T-helper 17 cell (primary cell): Measurements from ENCODE around the gene TANC1. TPM values are rescaled to one million over a fixed set of nuclear protein-coding genes. Genes with fewer than 3 reads are reported as not detected.
A peak's percentile ranks its signal among the peaks of the same experiment; 100 is the strongest.

ENCODE experiments used
- ATAC-seq: fragments of 150-1000 bp; cut with Tn5 transposase; 2 replicates; pipeline ENCODE4 v1.10.0; 2021; ENCODE audit warnings: mild to moderate bottlenecking, moderate library complexity
- DNase-seq, 3 donors: peaks; one replicate each; pipeline versions ENCODE4 v3.0.0 to v3.0.0-alpha.2; 2020 to 2021
- H3K9me3 ChIP-seq: one replicate; pipeline ENCODE4 v1.7.0; 2013; ENCODE audit warnings: low read length, mild to moderate bottlenecking; ENCODE audit not compliant: control insufficient read depth, poor library complexity, severe bottlenecking
- H3K27ac Mint-ChIP-seq: one replicate; pipeline ENCODE4 v1.8.0; 2022; ENCODE audit warnings: mild to moderate bottlenecking, moderate library complexity, mixed read lengths
- H3K27me3 Mint-ChIP-seq: one replicate; pipeline ENCODE4 v1.8.0; 2022; ENCODE audit warnings: mixed read lengths
- H3K36me3 Mint-ChIP-seq: one replicate; pipeline ENCODE4 v1.8.0; 2022; ENCODE audit warnings: low read depth, mixed read lengths
- H3K4me1 Mint-ChIP-seq: one replicate; pipeline ENCODE4 v1.8.0; 2022; ENCODE audit warnings: mild to moderate bottlenecking, mixed read lengths
- H3K4me3 Mint-ChIP-seq: one replicate; pipeline ENCODE4 v1.8.0; 2022; ENCODE audit warnings: mild to moderate bottlenecking, moderate library complexity, mixed read lengths
- total RNA-seq, 4 donors: library from RNA in 2 of 4; stranded (reverse) in 2 of 4; gene quantifications; one replicate each; pipeline ENCODE4 v1.2.3 and lab custom pipeline; 2022 to 2026

The TANC1 gene
- total RNA-seq, 2 donors from 2014 or later = 1.4 to 2.6 TPM

DNA sequence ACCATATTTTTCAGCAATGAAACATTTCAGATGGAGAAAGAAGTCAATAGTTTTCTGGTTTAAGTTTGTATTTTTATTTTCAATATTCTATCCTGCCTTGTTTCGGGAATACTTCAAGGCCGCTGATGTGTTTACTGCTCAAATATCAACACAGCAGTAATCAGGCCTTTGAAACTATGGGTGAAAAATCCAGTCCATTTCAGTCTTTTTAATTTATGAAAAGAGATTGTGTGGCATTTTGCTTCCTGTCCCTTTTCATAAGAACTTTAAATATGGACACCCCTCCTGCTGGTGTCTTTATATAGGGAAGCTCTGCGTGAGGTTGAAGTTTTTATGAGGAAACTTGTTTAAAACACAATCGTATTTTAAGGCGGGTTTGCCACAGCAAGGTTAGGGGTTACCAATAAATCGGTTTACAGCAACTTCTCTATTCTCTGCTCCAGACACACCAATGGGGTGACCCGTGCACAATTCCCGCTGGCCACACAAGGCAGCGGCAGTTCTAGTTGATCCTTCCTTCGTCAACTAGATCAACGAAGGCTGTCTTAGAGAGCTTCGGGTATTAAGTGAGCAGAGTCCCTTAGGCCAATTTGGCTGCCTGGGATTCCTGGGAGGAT, 1.2 kb upstream of the TANC1 start:
- DNase-seq (no peak), ATAC-seq (no peak)
- no peak overlapping the region for H3K4me3 Mint-ChIP-seq
- H3K27me3 Mint-ChIP-seq = peaks cover 18% of the 10 kb centered on the region
- no peaks in the 10 kb centered on the region for H3K9me3 ChIP-seq
- H3K27ac Mint-ChIP-seq = no peak overlapping the region
- peaks cover 2% of the 10 kb centered on the region for H3K36me3 Mint-ChIP-seq
- peaks cover 14% of the 10 kb centered on the region for H3K4me1 Mint-ChIP-seq

DNA sequence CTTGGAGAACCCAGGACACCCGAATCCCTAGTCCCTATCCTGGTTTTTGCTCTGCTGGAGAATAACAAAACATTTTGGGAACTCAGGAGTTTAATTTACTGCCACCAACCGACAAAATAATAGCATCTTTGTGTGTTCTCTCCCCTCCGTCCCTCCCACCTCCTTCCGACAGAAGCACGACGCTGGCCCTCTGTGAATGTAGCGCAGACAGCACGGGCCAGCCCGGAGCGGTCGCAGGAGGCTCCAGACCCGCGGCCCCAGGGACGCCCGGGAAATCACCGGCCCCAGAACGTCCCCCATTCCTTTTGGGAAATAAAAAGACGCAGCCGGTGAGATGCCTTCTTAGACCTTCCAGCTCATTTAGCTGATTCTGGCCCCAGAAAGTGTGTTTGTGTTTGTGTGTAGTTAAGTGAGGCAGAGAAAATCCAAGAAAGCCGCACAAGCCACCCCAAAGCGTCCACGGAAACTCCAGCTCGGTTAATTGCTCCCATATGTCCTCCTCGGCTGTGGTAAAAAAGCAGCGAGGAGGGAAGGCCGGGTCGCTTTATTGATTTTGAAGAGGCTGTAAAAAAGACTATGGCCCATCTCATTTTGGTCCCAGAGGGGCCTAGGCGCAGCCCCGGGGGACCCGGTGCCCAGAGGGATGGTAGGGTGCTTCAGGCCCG, 577 bp upstream of the TANC1 start:
- ATAC-seq (no peak), DNase-seq (no peak)
- H3K9me3 ChIP-seq = no peaks in the 10 kb centered on the region
- Mint-ChIP-seq H3K4me1 (peaks cover 14% of the 10 kb centered on the region), H3K4me3 (peak overlapping the region; percentile 87), H3K27me3 (peaks cover 24% of the 10 kb centered on the region), H3K27ac (no peak overlapping the region), H3K36me3 (peaks cover 2% of the 10 kb centered on the region)

DNA sequence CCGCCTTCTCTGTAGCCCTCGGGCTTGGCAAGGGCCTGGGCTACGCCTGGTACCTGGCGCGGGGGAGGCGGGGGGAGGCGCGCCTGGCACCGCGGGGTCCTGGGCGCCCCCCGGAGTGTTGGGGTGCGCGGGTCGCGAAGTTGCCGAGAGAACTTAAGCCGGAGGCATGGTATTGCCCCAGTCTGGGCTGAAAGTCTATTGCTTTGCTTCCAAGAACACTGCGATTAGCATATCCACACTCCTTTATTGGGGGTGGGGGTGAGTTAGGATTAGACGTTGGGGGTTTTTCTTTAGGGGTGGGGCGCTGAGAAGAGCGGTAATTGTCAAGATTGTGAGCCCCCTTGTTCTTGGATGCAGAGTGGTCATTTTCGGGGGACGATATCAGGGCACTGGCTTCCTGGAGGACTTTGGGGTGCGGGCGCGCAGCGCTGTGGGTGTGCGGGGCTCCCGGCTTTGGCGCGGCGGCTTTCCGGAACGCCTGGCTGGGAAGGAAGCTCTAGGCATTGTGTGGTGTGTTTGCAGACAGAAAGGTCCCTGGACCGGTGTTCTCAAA, 798 bp downstream of the TANC1 start:
- peaks cover 14% of the 10 kb centered on the region for H3K4me1 Mint-ChIP-seq
- no peaks in the 10 kb centered on the region for H3K9me3 ChIP-seq
- ATAC-seq (peak; percentile 16), DNase-seq (no peak)
- H3K27me3 Mint-ChIP-seq = peaks cover 25% of the 10 kb centered on the region
- peaks cover 2% of the 10 kb centered on the region for H3K36me3 Mint-ChIP-seq
- H3K27ac Mint-ChIP-seq = peak overlapping the region; percentile 29
- peak overlapping the region; percentile 90 for H3K4me3 Mint-ChIP-seq

DNA sequence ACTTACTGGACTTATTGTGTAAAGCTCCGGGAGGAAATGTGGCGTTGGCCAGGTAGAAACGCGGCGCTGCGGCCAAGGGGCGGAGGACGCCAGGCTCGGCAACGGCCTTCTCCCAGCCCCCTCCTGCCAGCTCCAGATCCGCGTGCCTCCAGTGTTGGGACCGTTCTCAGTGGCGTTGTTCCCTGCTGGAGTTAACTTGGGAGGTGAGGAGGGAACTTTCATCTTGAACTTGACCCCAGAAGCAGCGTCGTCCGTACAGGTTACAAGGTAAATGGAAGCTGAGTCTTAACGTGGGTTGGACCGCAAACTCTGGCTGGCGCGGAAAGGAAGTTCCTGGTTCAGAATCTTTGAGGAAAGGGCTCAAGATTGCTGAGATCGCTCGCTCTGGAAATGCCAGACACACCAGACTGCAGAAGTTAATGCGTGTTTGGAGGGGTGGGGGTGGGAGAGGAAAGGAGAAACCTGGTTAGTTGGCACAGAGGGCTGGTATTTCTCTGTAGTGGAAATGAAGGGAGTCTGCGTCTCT, 1.3 kb downstream of the TANC1 start:
- no peak for DNase-seq
- H3K9me3 ChIP-seq = no peaks in the 10 kb centered on the region
- ATAC-seq = no peak
- Mint-ChIP-seq H3K4me1 (peaks cover 14% of the 10 kb centered on the region), H3K27me3 (peaks cover 25% of the 10 kb centered on the region), H3K4me3 (peak overlapping the region; percentile 90), H3K27ac (peak overlapping the region; percentile 29), H3K36me3 (peaks cover 2% of the 10 kb centered on the region)

DNA sequence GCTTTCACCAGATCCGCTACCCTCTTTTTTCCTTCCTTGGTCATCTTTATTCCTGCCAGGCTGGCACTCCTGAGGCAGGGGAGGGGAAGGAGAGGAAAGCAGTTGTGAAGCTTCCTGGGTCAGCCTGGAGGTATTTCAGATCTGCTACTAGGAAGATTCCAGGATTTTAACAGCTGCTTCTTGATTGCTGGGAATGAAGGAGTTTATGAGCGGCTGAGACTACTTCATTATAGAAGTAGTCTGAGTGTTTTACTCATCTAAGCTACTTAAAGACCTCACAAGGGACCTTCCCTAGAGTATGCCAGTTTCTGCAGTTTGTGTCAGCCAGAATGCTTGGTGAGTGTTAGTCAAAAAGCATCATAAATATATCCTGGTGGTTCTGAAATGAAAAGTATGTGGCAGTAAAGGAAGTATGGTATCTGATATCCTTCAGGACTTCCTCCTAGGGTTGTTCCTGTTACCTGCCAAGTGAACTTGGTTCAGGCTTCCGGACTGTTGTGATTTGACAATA, 1.9 kb downstream of the TANC1 start:
- peak overlapping the region; percentile 29 for H3K27ac Mint-ChIP-seq
- peak overlapping the region; percentile 90 for H3K4me3 Mint-ChIP-seq
- DNase-seq (no peak), ATAC-seq (no peak)
- no peaks in the 10 kb centered on the region for H3K9me3 ChIP-seq
- peaks cover 25% of the 10 kb centered on the region for H3K27me3 Mint-ChIP-seq
- peaks cover 14% of the 10 kb centered on the region for H3K4me1 Mint-ChIP-seq
- H3K36me3 Mint-ChIP-seq = peaks cover 2% of the 10 kb centered on the region

DNA sequence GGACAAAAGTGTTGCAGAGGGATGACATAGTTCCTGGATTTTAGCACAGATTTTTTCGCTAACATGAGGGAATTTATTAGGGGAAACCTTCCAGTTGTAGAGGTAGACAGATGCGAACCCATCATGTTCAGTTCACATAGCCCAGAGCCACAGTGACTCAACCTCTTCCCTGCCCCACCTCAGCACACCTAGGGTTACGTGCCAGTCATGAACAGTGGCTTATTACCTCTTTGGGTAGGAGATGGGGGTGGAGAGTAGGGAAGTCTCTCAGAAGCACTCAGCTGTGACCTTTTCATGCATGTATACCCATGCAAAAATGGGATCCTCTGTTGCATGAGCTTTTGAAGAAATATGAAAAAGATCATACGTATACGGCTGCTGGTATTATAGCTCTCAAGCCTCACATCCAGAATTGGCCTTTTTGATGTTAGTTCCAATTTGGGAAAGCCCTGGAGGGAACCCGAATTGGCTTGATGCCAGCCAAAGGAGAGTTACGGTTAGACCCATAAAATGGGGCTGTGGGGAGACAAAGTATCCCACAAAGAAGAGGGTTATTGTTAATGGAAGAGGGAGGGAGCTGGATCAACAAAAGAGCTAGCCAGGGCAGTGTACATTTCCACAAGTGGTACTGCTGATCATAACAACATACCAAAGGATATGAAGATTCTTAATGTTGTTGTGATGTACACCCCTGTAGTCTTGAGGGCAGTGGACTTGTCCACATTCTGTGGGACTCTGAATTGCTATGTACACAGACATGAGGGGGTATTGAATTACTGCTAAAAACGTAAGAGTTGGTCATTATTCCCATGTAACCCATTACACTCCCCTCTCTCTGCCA, 4.9 kb downstream of the TANC1 start:
- peaks cover 14% of the 10 kb centered on the region for H3K4me1 Mint-ChIP-seq
- no peak overlapping the region for H3K27ac Mint-ChIP-seq
- H3K9me3 ChIP-seq = no peaks in the 10 kb centered on the region
- no peak for ATAC-seq
- peaks cover 2% of the 10 kb centered on the region for H3K36me3 Mint-ChIP-seq
- H3K4me3 Mint-ChIP-seq = no peak overlapping the region
- DNase-seq = no peak
- H3K27me3 Mint-ChIP-seq = peaks cover 31% of the 10 kb centered on the region

DNA sequence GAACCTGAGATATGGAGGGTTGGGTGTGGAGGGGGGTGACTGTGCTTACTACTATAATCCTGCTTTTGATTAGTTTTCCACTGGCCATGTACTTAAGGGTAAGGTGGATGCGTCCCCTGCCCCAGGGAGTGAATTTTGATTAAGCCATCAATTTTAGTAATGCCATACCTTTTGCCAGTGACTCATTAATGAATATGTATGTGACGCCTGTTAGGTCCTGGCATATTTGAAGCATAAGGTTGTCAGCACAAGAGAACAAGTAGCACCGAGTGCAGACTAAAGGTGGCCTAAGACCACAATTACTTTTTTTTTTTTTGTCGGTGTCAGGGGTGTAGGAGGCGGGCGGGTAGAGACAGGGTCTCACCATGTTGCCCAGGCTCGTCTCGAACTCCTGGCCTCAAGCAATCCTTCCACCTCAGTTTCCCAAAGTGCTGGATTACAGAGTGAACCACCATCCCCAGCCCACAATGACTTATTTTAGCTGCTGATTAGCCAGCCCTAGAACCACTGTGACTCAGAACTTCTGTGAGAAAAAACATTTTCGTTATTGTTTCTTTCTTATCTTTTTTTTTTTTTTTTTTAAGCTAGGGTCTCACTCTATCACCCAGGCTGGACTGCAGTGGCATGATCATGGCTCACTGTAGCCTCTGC, 7.0 kb downstream of the TANC1 start:
- H3K9me3 ChIP-seq = no peaks in the 10 kb centered on the region
- peaks cover 27% of the 10 kb centered on the region for H3K27me3 Mint-ChIP-seq
- ATAC-seq (no peak), DNase-seq (no peak)
- H3K4me1 Mint-ChIP-seq = peaks cover 2% of the 10 kb centered on the region
- no peaks in the 10 kb centered on the region for H3K36me3 Mint-ChIP-seq
- no peak overlapping the region for H3K27ac Mint-ChIP-seq
- no peak overlapping the region for H3K4me3 Mint-ChIP-seq

DNA sequence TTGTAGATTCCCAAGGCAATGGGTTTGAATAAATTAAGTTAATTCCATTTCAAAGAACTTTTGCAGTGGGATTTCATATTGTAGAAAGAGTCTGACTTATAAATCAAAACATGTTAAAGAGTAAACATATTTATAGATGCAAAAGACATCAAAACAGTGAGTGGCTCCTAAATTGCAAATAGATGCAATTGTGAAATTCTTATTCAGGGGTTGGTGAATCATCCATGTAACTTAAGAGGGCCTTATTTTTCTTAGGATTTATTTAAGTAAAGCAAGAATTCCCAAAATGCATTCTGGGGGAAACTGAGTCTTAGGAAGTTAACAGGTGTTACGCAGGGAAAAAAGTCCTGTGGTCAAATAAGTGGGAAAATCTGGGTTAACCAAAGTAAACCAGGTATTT, 11.3 kb downstream of the TANC1 start:
- DNase-seq = no peak
- no peak overlapping the region for H3K27ac Mint-ChIP-seq
- H3K4me1 Mint-ChIP-seq = peaks cover 5% of the 10 kb centered on the region
- H3K9me3 ChIP-seq = no peaks in the 10 kb centered on the region
- H3K27me3 Mint-ChIP-seq = peaks cover 20% of the 10 kb centered on the region
- H3K4me3 Mint-ChIP-seq = no peak overlapping the region
- ATAC-seq = no peak
- H3K36me3 Mint-ChIP-seq = no peaks in the 10 kb centered on the region

DNA sequence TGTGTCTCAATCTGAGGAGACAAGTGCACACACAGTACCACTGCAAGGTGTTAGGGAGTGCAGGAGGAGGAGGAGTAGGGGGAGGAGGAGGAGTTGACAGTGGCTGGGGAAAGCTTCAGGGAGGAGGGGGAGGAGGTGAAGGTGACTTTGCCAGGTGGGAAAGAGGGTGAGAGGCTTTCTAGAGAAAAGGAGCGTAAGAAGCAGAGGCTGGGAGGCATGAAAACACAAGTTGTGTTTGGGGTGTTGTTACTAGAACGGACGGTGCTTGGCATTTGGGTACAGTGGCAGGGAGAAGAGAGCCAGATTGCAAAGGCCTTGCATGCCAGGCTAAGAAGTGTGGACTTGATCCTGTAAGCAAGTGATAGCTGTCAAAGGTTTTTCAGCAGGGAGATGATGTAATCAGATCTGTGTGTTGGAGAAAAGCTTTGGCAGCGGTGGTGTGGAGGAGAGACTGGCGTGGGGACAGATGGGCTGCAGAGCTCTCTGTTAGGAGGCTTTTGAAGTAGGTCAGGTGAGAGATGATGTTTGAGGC, 16.2 kb downstream of the TANC1 start:
- Mint-ChIP-seq H3K4me1 (peaks cover 5% of the 10 kb centered on the region), H3K27me3 (peaks cover 24% of the 10 kb centered on the region), H3K4me3 (no peak overlapping the region), H3K27ac (no peak overlapping the region), H3K36me3 (peaks cover 3% of the 10 kb centered on the region)
- H3K9me3 ChIP-seq = no peaks in the 10 kb centered on the region
- DNase-seq (no peak), ATAC-seq (no peak)

DNA sequence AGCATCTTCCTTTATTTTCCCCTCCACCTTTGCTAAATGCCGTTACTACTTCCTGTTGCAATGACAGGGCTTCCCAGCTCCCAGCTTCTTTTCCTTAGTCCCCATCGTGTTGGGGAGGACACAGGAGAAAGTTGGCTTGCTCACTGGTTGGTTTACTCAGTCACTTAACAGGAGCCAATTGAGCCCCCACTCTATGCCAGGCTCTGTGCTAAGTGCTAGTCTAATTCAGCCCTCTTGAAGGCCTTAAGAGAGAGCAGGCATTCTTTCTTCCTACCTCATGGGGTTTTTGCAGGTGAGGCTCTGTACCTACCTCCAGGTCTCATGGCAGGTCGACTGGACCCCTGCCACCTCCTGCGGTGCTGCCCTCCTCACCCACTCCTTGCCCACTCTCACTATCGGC, 20.1 kb downstream of the TANC1 start:
- Mint-ChIP-seq H3K27me3 (peaks cover 26% of the 10 kb centered on the region), H3K36me3 (peaks cover 3% of the 10 kb centered on the region), H3K4me1 (peaks cover 8% of the 10 kb centered on the region), H3K27ac (no peak overlapping the region), H3K4me3 (no peak overlapping the region)
- DNase-seq (no peak), ATAC-seq (no peak)
- H3K9me3 ChIP-seq = no peaks in the 10 kb centered on the region

DNA sequence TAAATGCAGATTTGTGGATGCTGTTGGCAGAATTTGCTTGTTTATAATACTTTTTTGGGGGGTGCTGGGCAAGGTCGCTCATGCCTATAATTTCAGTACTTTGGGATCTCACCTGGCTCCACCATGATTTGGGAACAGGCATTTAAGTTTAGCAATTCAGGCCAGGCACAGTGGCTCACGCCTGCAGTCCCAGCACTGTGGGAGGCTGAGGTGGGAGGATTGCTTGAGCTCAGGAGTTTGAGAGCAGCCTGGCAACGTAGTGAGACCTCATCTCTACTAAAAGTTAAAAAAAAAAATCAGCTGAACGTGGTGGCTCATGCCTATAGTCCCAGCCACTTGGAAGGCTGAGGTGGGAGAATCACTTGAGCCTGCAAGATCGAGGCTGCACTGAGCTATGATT, 20.7 kb downstream of the TANC1 start:
- Mint-ChIP-seq H3K36me3 (peaks cover 3% of the 10 kb centered on the region), H3K27ac (no peak overlapping the region), H3K27me3 (peaks cover 26% of the 10 kb centered on the region), H3K4me3 (no peak overlapping the region), H3K4me1 (peaks cover 6% of the 10 kb centered on the region)
- H3K9me3 ChIP-seq = no peaks in the 10 kb centered on the region
- ATAC-seq (no peak), DNase-seq (no peak)

DNA sequence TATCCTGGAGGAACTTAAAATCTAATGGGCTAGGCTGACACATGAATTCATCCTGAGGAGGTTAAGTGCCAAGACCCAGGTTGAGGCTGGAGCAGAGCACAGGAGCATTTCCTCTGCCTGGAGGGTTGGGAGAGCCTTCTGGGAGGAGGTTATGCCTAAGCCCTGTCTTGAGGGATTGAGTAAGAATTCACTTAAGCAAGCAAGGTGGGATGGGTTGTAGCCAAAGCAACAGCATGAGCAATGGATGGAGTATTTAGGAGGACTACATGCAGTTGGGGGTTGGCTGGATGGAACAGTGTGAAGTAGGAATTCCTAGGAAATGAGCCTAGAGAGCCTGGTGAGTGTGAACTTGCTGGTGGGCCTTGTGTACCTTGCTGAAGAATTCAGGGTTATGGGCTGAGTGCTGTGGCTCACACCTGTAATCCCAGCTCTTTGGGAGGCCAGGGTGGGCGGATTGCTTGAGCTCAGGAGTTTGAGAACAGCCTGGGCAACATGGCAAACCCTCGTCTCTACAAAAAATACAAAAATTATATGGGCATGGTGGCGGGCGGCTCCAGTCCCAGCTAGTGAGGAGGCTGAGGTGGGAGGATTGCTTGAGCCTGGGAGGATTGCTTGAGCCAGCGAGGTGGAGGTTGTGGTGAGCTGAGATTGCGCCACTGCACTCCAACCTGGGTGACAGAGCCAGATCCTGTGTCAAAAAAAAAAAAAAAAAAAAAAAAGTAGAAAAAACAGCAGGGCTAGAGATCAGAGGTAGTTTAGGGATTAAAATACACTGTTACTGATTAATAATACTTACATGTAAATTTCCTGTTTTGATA, 22.2 kb downstream of the TANC1 start:
- H3K27me3 Mint-ChIP-seq = peaks cover 28% of the 10 kb centered on the region
- ATAC-seq = no peak

More for the DNA sequence above, 22.2 kb downstream of the TANC1 start:
- no peaks in the 10 kb centered on the region for H3K9me3 ChIP-seq
- peaks cover 3% of the 10 kb centered on the region for H3K36me3 Mint-ChIP-seq
- peaks cover 3% of the 10 kb centered on the region for H3K4me1 Mint-ChIP-seq
- no peak overlapping the region for H3K27ac Mint-ChIP-seq
- peak overlapping the region; percentile 56 for H3K4me3 Mint-ChIP-seq
- no peak for DNase-seq
